ENCODE measurements around the gene SMYD3. TPM values are rescaled to one million over a fixed set of nuclear protein-coding genes. Genes with fewer than 3 reads are reported as not detected.

SMYD3 gene
- total RNA-seq, 1 experiment from 2014 or later, result 17.4 TPM

DNA sequence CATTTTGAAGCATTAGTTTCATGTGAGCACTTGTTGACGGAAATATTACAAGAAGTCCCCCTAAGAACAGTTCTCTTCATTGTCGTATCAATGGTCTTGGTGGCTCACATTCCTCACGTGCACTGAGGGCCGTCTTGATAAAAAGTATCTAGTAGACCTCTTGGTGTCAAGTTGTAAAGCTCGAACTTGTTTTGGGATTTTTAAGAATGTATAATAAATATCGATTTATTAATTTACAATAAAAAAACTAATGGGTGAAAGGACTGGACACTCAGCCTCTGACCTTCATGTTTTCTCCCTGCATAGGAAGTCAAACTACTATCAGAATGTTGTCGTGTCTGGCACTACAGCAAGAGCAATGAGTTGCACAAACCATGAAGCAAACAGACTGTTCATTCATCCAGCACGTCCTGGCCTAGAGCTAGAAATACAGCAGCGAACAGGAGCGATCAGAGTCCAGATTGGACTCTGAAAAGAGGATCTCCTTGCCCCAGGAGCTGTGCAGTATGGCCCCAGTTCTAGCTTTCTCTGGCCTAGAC lies 319.2 kb downstream of the SMYD3 start:
- ChIA-PET POLR2A (no interaction called here), CTCF (no interaction called here)
- no peak overlapping the region for H3K27ac ChIP-seq (ENCODE audit: low read length)
- ATAC-seq, result no peak
- no TSS peak for BruUV-seq (replicated peaks)
- no peaks in the 10 kb centered on the region for H3K27me3 ChIP-seq (ENCODE audit: control insufficient read depth, insufficient read depth, low read length)
- no peak for DNase-seq (ENCODE audit: low read depth, low spot score)
- no peaks in the 10 kb centered on the region for H3K36me3 ChIP-seq (ENCODE audit: control insufficient read depth, insufficient read depth, low read length)
- no peak overlapping the region for H3K4me3 ChIP-seq (ENCODE audit: low read depth in 2 of 2, low read length in 2 of 2)
- no peaks in the 10 kb centered on the region for H3K4me1 ChIP-seq (ENCODE audit: control insufficient read depth, insufficient read depth, low read length)
- intact Hi-C loops (cut with micrococcal nuclease; ENCODE audit: unreplicated experiment) (no loop called here), in situ Hi-C loops (cut with HindIII; ENCODE audit: low pct_unique_long_range_greater_than_20kb, low sequenced_read_pairs) (no loop called here)
- H3K9me3 ChIP-seq (ENCODE audit: control insufficient read depth, insufficient read depth, low read depth, low read length), result no peaks in the 10 kb centered on the region
- TF ChIP-seq TCF7L2 (IDR thresholded peaks at IDR 0.05; ENCODE audit: low read depth, low read length), result no peak
- TF ChIP-seq, protein P1, sequence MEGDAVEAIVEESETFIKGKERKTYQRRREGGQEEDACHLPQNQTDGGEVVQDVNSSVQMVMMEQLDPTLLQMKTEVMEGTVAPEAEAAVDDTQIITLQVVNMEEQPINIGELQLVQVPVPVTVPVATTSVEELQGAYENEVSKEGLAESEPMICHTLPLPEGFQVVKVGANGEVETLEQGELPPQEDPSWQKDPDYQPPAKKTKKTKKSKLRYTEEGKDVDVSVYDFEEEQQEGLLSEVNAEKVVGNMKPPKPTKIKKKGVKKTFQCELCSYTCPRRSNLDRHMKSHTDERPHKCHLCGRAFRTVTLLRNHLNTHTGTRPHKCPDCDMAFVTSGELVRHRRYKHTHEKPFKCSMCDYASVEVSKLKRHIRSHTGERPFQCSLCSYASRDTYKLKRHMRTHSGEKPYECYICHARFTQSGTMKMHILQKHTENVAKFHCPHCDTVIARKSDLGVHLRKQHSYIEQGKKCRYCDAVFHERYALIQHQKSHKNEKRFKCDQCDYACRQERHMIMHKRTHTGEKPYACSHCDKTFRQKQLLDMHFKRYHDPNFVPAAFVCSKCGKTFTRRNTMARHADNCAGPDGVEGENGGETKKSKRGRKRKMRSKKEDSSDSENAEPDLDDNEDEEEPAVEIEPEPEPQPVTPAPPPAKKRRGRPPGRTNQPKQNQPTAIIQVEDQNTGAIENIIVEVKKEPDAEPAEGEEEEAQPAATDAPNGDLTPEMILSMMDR (IDR thresholded peaks at IDR 0.05), result no peak
- TF ChIP-seq, protein P2, sequence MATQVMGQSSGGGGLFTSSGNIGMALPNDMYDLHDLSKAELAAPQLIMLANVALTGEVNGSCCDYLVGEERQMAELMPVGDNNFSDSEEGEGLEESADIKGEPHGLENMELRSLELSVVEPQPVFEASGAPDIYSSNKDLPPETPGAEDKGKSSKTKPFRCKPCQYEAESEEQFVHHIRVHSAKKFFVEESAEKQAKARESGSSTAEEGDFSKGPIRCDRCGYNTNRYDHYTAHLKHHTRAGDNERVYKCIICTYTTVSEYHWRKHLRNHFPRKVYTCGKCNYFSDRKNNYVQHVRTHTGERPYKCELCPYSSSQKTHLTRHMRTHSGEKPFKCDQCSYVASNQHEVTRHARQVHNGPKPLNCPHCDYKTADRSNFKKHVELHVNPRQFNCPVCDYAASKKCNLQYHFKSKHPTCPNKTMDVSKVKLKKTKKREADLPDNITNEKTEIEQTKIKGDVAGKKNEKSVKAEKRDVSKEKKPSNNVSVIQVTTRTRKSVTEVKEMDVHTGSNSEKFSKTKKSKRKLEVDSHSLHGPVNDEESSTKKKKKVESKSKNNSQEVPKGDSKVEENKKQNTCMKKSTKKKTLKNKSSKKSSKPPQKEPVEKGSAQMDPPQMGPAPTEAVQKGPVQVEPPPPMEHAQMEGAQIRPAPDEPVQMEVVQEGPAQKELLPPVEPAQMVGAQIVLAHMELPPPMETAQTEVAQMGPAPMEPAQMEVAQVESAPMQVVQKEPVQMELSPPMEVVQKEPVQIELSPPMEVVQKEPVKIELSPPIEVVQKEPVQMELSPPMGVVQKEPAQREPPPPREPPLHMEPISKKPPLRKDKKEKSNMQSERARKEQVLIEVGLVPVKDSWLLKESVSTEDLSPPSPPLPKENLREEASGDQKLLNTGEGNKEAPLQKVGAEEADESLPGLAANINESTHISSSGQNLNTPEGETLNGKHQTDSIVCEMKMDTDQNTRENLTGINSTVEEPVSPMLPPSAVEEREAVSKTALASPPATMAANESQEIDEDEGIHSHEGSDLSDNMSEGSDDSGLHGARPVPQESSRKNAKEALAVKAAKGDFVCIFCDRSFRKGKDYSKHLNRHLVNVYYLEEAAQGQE (IDR thresholded peaks at IDR 0.05; ENCODE audit: insufficient read depth in 1 of 2, low read depth in 2 of 2, low read length in 1 of 2), result no peak
- no peak for TF ChIP-seq SIN3A (IDR thresholded peaks at IDR 0.05; ENCODE audit: borderline replicate concordance, insufficient read depth, low read depth, low read length)
- no peak for TF ChIP-seq POLR2AphosphoS5 (IDR thresholded peaks at IDR 0.05; ENCODE audit: low read depth, low read length)

DNA sequence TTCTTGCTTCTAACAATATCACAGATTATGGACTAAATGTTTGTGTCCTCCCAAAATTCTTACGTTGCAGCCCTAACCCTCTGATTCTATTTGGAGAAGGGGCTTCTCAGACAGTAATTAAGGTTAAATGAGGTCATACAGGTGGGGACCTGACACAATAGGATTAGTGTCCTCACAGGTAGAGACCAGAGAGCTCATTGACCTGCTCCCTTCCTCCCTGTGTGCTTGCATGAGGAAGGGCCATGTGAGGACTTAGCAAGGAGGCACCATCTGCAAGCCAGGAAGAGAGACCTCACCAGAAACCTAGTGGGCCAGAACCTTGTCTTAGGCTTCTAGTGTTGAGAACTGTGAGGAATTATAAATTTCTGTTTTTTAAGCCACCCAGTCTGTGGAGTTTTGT lies 322.6 kb downstream of the SMYD3 start:
- in situ Hi-C loops (cut with HindIII; ENCODE audit: low pct_unique_long_range_greater_than_20kb, low sequenced_read_pairs) (no loop called here), intact Hi-C loops (cut with micrococcal nuclease; ENCODE audit: unreplicated experiment) (no loop called here)
- no peak overlapping the region for H3K4me3 ChIP-seq (ENCODE audit: low read depth in 2 of 2, low read length in 2 of 2)
- BruUV-seq (replicated peaks), result no TSS peak
- H3K27ac ChIP-seq (ENCODE audit: low read length), result no peak overlapping the region
- no peaks in the 10 kb centered on the region for H3K9me3 ChIP-seq (ENCODE audit: control insufficient read depth, insufficient read depth, low read depth, low read length)
- no peak for TF ChIP-seq SIN3A (IDR thresholded peaks at IDR 0.05; ENCODE audit: borderline replicate concordance, insufficient read depth, low read depth, low read length)
- TF ChIP-seq, protein P2 (IDR thresholded peaks at IDR 0.05; ENCODE audit: insufficient read depth in 1 of 2, low read depth in 2 of 2, low read length in 1 of 2), result no peak
- H3K4me1 ChIP-seq (ENCODE audit: control insufficient read depth, insufficient read depth, low read length), result no peaks in the 10 kb centered on the region
- H3K36me3 ChIP-seq (ENCODE audit: control insufficient read depth, insufficient read depth, low read length), result no peaks in the 10 kb centered on the region
- ChIA-PET POLR2A (no interaction called here), CTCF (no interaction called here)
- no peak for ATAC-seq
- no peak for DNase-seq (ENCODE audit: low read depth, low spot score)
- H3K27me3 ChIP-seq (ENCODE audit: control insufficient read depth, insufficient read depth, low read length), result no peaks in the 10 kb centered on the region

All from Panc1 (cell line).